Lower leg skin (tissue), 4 donors: ENCODE results near the gene PRM1. TPM values are rescaled to one million over a fixed set of nuclear protein-coding genes. Genes with fewer than 3 reads are reported as not detected.

Experiments
- DNase-seq, 2 donors: peaks; one replicate each; pipeline ENCODE4 v3.0.0-alpha.2; 2019; ENCODE audit warnings: low spot score in 2 of 2
- H3K4me3 ChIP-seq: fragments of 200-600 bp; sonication (generic); 2 replicates; pipeline ENCODE4 v1.5.1; 2017; ENCODE audit warnings: mild to moderate bottlenecking, low read depth; ENCODE audit not compliant: poor library complexity, severe bottlenecking
- CTCF ChIP-seq, 3 donors: fragments of 450-650 bp; IDR thresholded peaks; one replicate each; pipeline ENCODE4 v1.5.1; 2016; ENCODE audit warnings: antibody characterized with exemption in 3 of 3, mild to moderate bottlenecking in 3 of 3, moderate library complexity in 2 of 3
- POLR2A ChIP-seq, 2 donors: fragments of 450-650 bp; IDR thresholded peaks; one replicate each; pipeline ENCODE4 v1.6.1; 2016 to 2017; ENCODE audit warnings: antibody characterized with exemption in 2 of 2, mild to moderate bottlenecking in 1 of 2, moderate library complexity in 1 of 2
- WGBS, 2 donors: methylation state at CpG; one replicate each; pipeline ENCODE4 v1.1.5; 2018; 5-methylcytosine and 5-hydroxymethylcytosine counted together
- intact Hi-C: fragments of 100-400 bp; cut with DNase I; formaldehyde crosslinking; loops from one replicate; pipeline ENCODE4 v1.15.0; 2023; ENCODE audit warnings: low total_unique reads
- total RNA-seq, 4 donors: library from RNA; depleted of rRNA; stranded (reverse); fragments of >200 nt; gene quantifications; one replicate each; pipeline ENCODE4 v1.1.0, GENCODE V29; 2016

The PRM1 gene
- total RNA-seq, 4 donors from 2014 or later = not detected

GRCh38 chr16:11251525-11252481 lies 29.3 kb downstream of the PRM1 start:
- intact Hi-C loops = loop anchor here (5.0 to 10.0 kb wide), 2 partner anchors 147 to 1225 kb away; no protein-coding TSS in a partner anchor
- WGBS, 2 donors = 81 to 83% methylated on average over 18 of the region's 18 CpGs
- TF ChIP-seq CTCF (IDR thresholded peaks at IDR 0.05) (no peak), POLR2A (IDR thresholded peaks at IDR 0.05) (no peak)
- H3K4me3 ChIP-seq = no peak overlapping the region
- no peak for DNase-seq

GRCh38 chr16:11250786-11251524 lies 30.2 kb downstream of the PRM1 start:
- H3K4me3 ChIP-seq = no peak overlapping the region
- DNase-seq = no peak
- no peak for TF ChIP-seq POLR2A (IDR thresholded peaks at IDR 0.05)
- TF ChIP-seq CTCF (IDR thresholded peaks at IDR 0.05) = no peak
- intact Hi-C loops = loop anchor here (5.0 to 10.0 kb wide), 2 partner anchors 146 to 1224 kb away; no protein-coding TSS in a partner anchor
- WGBS, 2 donors = 93 to 97% methylated on average over 10 of the region's 10 CpGs

GRCh38 chr16:11250091-11250785 lies 30.9 kb downstream of the PRM1 start:
- no peak for DNase-seq
- TF ChIP-seq POLR2A (IDR thresholded peaks at IDR 0.05) = no peak
- no peak for TF ChIP-seq CTCF (IDR thresholded peaks at IDR 0.05)
- WGBS, 2 donors = 70 to 78% methylated on average over 16 of the region's 16 CpGs
- no peak overlapping the region for H3K4me3 ChIP-seq
- intact Hi-C loops = loop anchor here (5.0 to 10.0 kb wide), 2 partner anchors 145 to 1223 kb away; no protein-coding TSS in a partner anchor

GRCh38 chr16:11249233-11250061 lies 31.7 kb downstream of the PRM1 start:
- TF ChIP-seq CTCF (IDR thresholded peaks at IDR 0.05) (no peak), POLR2A (IDR thresholded peaks at IDR 0.05) (no peak)
- 87 to 94% methylated on average over 63 of the region's 63 CpGs for WGBS, 2 donors
- intact Hi-C loops = loop anchor here (5.0 to 10.0 kb wide), 2 partner anchors 145 to 1222 kb away; no protein-coding TSS in a partner anchor
- DNase-seq = no peak
- H3K4me3 ChIP-seq = no peak overlapping the region

GRCh38 chr16:11248133-11248532 lies 33.0 kb downstream of the PRM1 start:
- TF ChIP-seq CTCF (IDR thresholded peaks at IDR 0.05) = no peak
- no peak for TF ChIP-seq POLR2A (IDR thresholded peaks at IDR 0.05)
- intact Hi-C loops = no loop called here
- no peak for DNase-seq
- 81 to 87% methylated on average over 8 of the region's 8 CpGs for whole genome bisulfite sequencing, 2 donors
- H3K4me3 ChIP-seq = no peak overlapping the region
